ENCODE results near the gene MYO10.

The MYO10 gene

GRCh38 chr5:16918891-16919671, 17.0 kb downstream of the MYO10 start:
- in situ Hi-C loops (cut with MboI; ENCODE audit: low sequenced_read_pairs) = no loop called here

GRCh38 chr5:16918156-16918555, 17.9 kb downstream of the MYO10 start:
- in situ Hi-C loops (cut with MboI; ENCODE audit: low sequenced_read_pairs) = no loop called here

GRCh38 chr5:16916262-16916878, 19.7 kb downstream of the MYO10 start:
- in situ Hi-C loops (cut with MboI; ENCODE audit: low sequenced_read_pairs) = no loop called here

GRCh38 chr5:16914584-16914983, 21.5 kb downstream of the MYO10 start:
- in situ Hi-C loops (cut with MboI; ENCODE audit: low sequenced_read_pairs) = no loop called here

GRCh38 chr5:16914108-16914435, 22.0 kb downstream of the MYO10 start:
- in situ Hi-C loops (cut with MboI; ENCODE audit: low sequenced_read_pairs) = no loop called here

GRCh38 chr5:16913187-16914107, 22.6 kb downstream of the MYO10 start:
- in situ Hi-C loops (cut with MboI; ENCODE audit: low sequenced_read_pairs) = no loop called here

GRCh38 chr5:16912080-16912479, 24.0 kb downstream of the MYO10 start:
- in situ Hi-C loops (cut with MboI; ENCODE audit: low sequenced_read_pairs) = no loop called here

GRCh38 chr5:16909464-16909863, 26.6 kb downstream of the MYO10 start:
- in situ Hi-C loops (cut with MboI; ENCODE audit: low sequenced_read_pairs) = no loop called here

GRCh38 chr5:16907270-16907669, 28.8 kb downstream of the MYO10 start:
- in situ Hi-C loops (cut with MboI; ENCODE audit: low sequenced_read_pairs) = no loop called here

- in situ Hi-C loops (cut with MboI; ENCODE audit: low sequenced_read_pairs) = no loop called here
Measured at GRCh38 chr5:16906255-16906654, 29.8 kb downstream of the MYO10 start.

- in situ Hi-C loops (cut with MboI; ENCODE audit: low sequenced_read_pairs) = no loop called here
Measured at GRCh38 chr5:16903480-16904300, 32.4 kb downstream of the MYO10 start.

- in situ Hi-C loops (cut with MboI; ENCODE audit: low sequenced_read_pairs) = no loop called here
Measured at GRCh38 chr5:16902846-16903245, 33.2 kb downstream of the MYO10 start.

GRCh38 chr5:16901021-16901644, 35.0 kb downstream of the MYO10 start:
- in situ Hi-C loops (cut with MboI; ENCODE audit: low sequenced_read_pairs) = no loop called here

GRCh38 chr5:16899171-16899570, 36.9 kb downstream of the MYO10 start:
- in situ Hi-C loops (cut with MboI; ENCODE audit: low sequenced_read_pairs) = no loop called here

- in situ Hi-C loops (cut with MboI; ENCODE audit: low sequenced_read_pairs) = no loop called here
Measured at GRCh38 chr5:16897800-16898199, 38.3 kb downstream of the MYO10 start.

GRCh38 chr5:16897284-16897704, 38.8 kb downstream of the MYO10 start:
- in situ Hi-C loops (cut with MboI; ENCODE audit: low sequenced_read_pairs) = no loop called here

- in situ Hi-C loops (cut with MboI; ENCODE audit: low sequenced_read_pairs) = no loop called here
Measured at GRCh38 chr5:16896767-16897166, 39.3 kb downstream of the MYO10 start.

- in situ Hi-C loops (cut with MboI; ENCODE audit: low sequenced_read_pairs) = no loop called here
Measured at GRCh38 chr5:16894236-16895057, 41.6 kb downstream of the MYO10 start.

GRCh38 chr5:16891033-16891432, 45.1 kb downstream of the MYO10 start:
- in situ Hi-C loops (cut with MboI; ENCODE audit: low sequenced_read_pairs) = no loop called here

All from HL-60/S4 (cell line).